ENCODE measurements around the gene MAZ.

- TF ChIP-seq CTCF (conservative IDR thresholded peaks at IDR 0.05; ENCODE audit: low read length) (no peak), EZH2phosphoT487 (IDR thresholded peaks at IDR 0.05; ENCODE audit: borderline replicate concordance) (no peak)
Observed at GRCh38 chr16:29805232-29806098, 864 bp upstream of the MAZ start.

Data from Loucy (cell line).